Measurements from ENCODE around the gene DMC1. TPM values are rescaled to one million over a fixed set of nuclear protein-coding genes. Genes with fewer than 3 reads are reported as not detected.
"Not testable (repeated sequence)": the region's sequence is repeated elsewhere in the genome, so short reads cannot be mapped to it uniquely, and the experiment has no call there.

DMC1 gene
- total RNA-seq, 2 donors from 2014 or later, result 0.23 to 3.2 TPM

DNA sequence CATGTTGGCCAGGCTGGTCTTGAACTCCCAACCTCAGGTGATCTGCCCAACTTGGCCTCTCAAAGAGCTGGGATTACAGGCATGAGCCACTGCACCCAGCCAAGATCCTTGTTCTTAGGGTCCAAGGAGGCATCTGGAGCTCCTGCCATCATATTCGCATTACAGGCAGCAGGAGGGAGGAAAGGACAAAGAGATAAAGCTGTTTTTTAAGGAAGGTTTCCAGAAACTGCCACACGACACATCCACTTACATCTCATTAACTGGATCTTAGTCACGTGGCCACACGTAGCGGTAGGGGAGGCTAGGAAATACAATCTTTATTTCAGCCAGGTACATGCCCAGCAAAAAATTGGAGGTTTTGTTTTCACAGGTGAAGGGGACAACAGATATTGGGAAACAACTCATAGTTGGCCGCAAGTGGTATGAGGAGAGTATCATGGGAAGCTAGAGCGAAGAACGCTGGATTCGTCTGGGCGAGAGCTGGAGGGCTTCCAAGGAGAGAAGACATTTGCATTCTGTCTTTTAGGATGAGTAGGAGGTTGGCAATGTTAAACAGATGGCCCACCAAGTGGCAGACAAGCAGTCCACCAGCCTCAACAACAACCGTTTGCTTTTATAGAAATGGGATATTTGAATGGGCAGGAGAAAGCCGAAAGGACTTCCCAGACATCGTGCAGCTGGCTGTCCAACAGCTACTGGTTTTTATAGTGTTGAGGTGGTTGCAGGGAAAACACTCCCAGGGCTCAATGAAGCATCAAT, 39.2 kb upstream of the DMC1 start:
- TF ChIP-seq POLR2A (IDR thresholded peaks at IDR 0.05) (no peak), POLR2AphosphoS5 (IDR thresholded peaks at IDR 0.05) (no peak), CTCF (IDR thresholded peaks at IDR 0.05) (no peak)
- no peaks in the 10 kb centered on the region for H3K36me3 ChIP-seq
- H3K9me3 ChIP-seq, result no peaks in the 10 kb centered on the region
- intact Hi-C loops (cut with DNase I), result no loop called here
- no peak overlapping the region for H3K4me3 ChIP-seq
- H3K27ac ChIP-seq, result no peak overlapping the region
- peaks cover 4% of the 10 kb centered on the region for H3K4me1 ChIP-seq (replicated peaks)
- no peak for DNase-seq (ENCODE audit: low spot score)
- H3K27me3 ChIP-seq (replicated peaks; ENCODE audit: insufficient read depth), result no peaks in the 10 kb centered on the region
- WGBS, result 79% methylated on average over 13 of the region's 13 CpGs

DNA sequence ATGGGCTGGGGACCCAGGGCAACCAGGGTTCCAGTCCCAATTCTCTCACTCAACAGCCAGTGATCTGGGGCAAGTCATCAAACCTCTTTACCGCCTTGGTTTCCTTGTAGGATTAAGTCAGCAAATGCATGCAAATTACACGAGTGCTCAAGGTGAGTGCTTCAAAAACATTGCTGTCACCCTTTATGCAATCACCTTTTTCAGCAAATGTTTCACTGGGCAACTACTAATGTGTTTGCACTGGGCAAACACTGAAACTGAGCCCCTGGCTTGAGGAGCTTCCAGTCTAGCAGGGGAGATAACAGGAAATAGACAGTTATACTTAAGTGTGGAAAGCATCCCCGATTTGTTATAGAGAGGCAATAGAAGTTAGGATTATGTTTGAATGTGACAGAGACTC, 37.7 kb upstream of the DMC1 start:
- no peaks in the 10 kb centered on the region for H3K36me3 ChIP-seq
- WGBS, result 87% methylated on average over 3 of the region's 3 CpGs
- no peaks in the 10 kb centered on the region for H3K27me3 ChIP-seq (replicated peaks; ENCODE audit: insufficient read depth)
- DNase-seq (ENCODE audit: low spot score), result no peak
- no peak overlapping the region for H3K4me3 ChIP-seq
- H3K4me1 ChIP-seq (replicated peaks), result peaks cover 4% of the 10 kb centered on the region
- intact Hi-C loops (cut with DNase I), result no loop called here
- no peak overlapping the region for H3K27ac ChIP-seq
- no peaks in the 10 kb centered on the region for H3K9me3 ChIP-seq
- TF ChIP-seq POLR2A (IDR thresholded peaks at IDR 0.05), result no peak
- TF ChIP-seq CTCF (IDR thresholded peaks at IDR 0.05), result no peak
- TF ChIP-seq POLR2AphosphoS5 (IDR thresholded peaks at IDR 0.05), result no peak

DNA sequence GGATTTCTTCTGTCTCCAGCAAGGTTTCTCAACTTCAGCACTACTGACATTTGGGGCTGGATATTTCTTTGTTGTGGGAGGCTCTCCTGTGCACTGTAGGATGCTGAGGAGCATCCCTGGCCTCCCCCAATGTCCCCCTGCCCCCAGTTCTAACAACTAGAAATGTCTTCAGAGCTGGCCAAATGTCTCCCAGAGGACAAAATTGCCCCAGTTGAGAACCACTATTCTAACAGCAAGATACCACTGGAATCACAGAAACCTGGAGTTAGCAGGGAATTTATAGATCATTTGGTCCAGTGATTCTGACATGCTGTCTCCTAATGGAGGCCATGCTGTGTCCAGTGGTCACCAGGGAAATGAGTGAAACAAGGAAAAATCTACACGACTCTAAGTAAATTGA, 32.2 kb upstream of the DMC1 start:
- Histone ChIP-seq H3K36me3 (no peaks in the 10 kb centered on the region), H3K4me3 (no peak overlapping the region), H3K9me3 (no peaks in the 10 kb centered on the region), H3K27me3 (replicated peaks; ENCODE audit: insufficient read depth) (no peaks in the 10 kb centered on the region), H3K27ac (no peak overlapping the region), H3K4me1 (replicated peaks) (no peaks in the 10 kb centered on the region)
- 93% methylated on average over 1 of the region's 1 CpG for WGBS
- DNase-seq (ENCODE audit: low spot score), result no peak
- intact Hi-C loops (cut with DNase I), result no loop called here
- no peak for TF ChIP-seq POLR2A (IDR thresholded peaks at IDR 0.05)

GRCh38 chr22:38601221-38601764, 31.3 kb upstream of the DMC1 start:
- H3K9me3 ChIP-seq, result no peaks in the 10 kb centered on the region
- no peaks in the 10 kb centered on the region for H3K36me3 ChIP-seq
- 78% methylated on average over 2 of the region's 2 CpGs for WGBS
- no peaks in the 10 kb centered on the region for H3K4me1 ChIP-seq (replicated peaks)
- DNase-seq (ENCODE audit: low spot score), result no peak
- H3K4me3 ChIP-seq, result no peak overlapping the region
- intact Hi-C loops (cut with DNase I), result no loop called here
- no peak overlapping the region for H3K27ac ChIP-seq
- TF ChIP-seq POLR2A (IDR thresholded peaks at IDR 0.05), result no peak
- no peaks in the 10 kb centered on the region for H3K27me3 ChIP-seq (replicated peaks; ENCODE audit: insufficient read depth)

- no peaks in the 10 kb centered on the region for H3K36me3 ChIP-seq
- H3K4me1 ChIP-seq (replicated peaks), result no peaks in the 10 kb centered on the region
- H3K27ac ChIP-seq, result no peak overlapping the region
- whole genome bisulfite sequencing, result 89% methylated on average over 10 of the region's 10 CpGs
- intact Hi-C loops (cut with DNase I), result no loop called here
- H3K9me3 ChIP-seq, result no peaks in the 10 kb centered on the region
- no peak for DNase-seq (ENCODE audit: low spot score)
- TF ChIP-seq CTCF (IDR thresholded peaks at IDR 0.05) (no peak), POLR2A (IDR thresholded peaks at IDR 0.05) (no peak), POLR2AphosphoS5 (IDR thresholded peaks at IDR 0.05) (no peak)
- no peaks in the 10 kb centered on the region for H3K27me3 ChIP-seq (replicated peaks; ENCODE audit: insufficient read depth)
- no peak overlapping the region for H3K4me3 ChIP-seq
Observed at GRCh38 chr22:38599466-38599865, 29.5 kb upstream of the DMC1 start.

DNA sequence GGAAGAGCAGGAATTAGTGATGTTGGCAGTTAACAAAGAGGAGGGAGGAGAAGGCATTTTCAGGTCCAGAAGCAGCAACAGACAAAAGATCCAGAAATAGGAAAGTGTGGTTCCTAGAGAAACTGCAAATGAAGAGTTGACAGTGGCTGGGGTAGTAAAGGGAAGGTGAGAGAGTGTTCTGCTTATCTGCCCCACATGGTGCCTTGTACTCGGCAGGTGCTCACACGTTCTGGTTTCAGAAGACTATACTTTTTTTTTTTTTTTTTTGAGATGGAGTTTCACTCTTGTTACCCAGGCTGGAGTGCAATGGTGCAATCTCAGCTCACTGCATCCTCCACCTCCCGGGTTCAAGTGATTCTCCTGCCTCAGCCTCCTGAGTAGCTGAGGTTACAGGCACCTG, 12.9 kb upstream of the DMC1 start:
- H3K27ac ChIP-seq; H3K36me3 ChIP-seq; H3K9me3 ChIP-seq; intact Hi-C loops (cut with DNase I); H3K4me3 ChIP-seq; DNase-seq (ENCODE audit: low spot score); H3K4me1 ChIP-seq (replicated peaks); H3K27me3 ChIP-seq (replicated peaks; ENCODE audit: insufficient read depth): not testable (repeated sequence)
- WGBS, result 76% methylated on average over 3 of the region's 3 CpGs
